ENCODE results near the gene DSG3.

DSG3 gene

GRCh38 chr18:31447530-31448191 is at the start of gene DSG3:
TSS of gene DSG3 (plus strand) at chr18:31447741. CDS start at chr18:31447878, 137 bp downstream.
- DNase-seq, result no peak

- DNase-seq, result no peak
These were observed 49.4 kb upstream of the DSG3 start for GRCh38 chr18:31398191-31398590.

GRCh38 chr18:31399306-31400032 is 48.1 kb upstream of the DSG3 start:
- DNase-seq, result no peak

- DNase-seq, result no peak
These were observed 46.1 kb upstream of the DSG3 start for GRCh38 chr18:31401156-31402025.

GRCh38 chr18:31402026-31402373 is 45.5 kb upstream of the DSG3 start:
- no peak for DNase-seq

GRCh38 chr18:31403409-31403808 is 44.1 kb upstream of the DSG3 start:
- DNase-seq, result no peak

- DNase-seq, result no peak
These were observed 39.9 kb upstream of the DSG3 start for GRCh38 chr18:31407649-31408048.

- DNase-seq, result no peak
These were observed 38.3 kb upstream of the DSG3 start for GRCh38 chr18:31409276-31409675.

GRCh38 chr18:31410716-31411483 is 36.6 kb upstream of the DSG3 start:
- DNase-seq, result no peak

- no peak for DNase-seq
These were observed 34.4 kb upstream of the DSG3 start for GRCh38 chr18:31413137-31413536.

- DNase-seq, result no peak
These were observed 29.7 kb upstream of the DSG3 start for GRCh38 chr18:31417850-31418249.

GRCh38 chr18:31419457-31419932 is 28.0 kb upstream of the DSG3 start:
- no peak for DNase-seq

GRCh38 chr18:31420032-31420431 is 27.5 kb upstream of the DSG3 start:
- DNase-seq, result no peak

- DNase-seq, result no peak
These were observed 27.0 kb upstream of the DSG3 start for GRCh38 chr18:31420524-31420923.

GRCh38 chr18:31424383-31424988 is 23.1 kb upstream of the DSG3 start:
- DNase-seq, result no peak

GRCh38 chr18:31426021-31426420 is 21.5 kb upstream of the DSG3 start:
- DNase-seq, result no peak

GRCh38 chr18:31426871-31427406 is 20.6 kb upstream of the DSG3 start:
- DNase-seq, result no peak

- no peak for DNase-seq
These were observed 19.3 kb upstream of the DSG3 start for GRCh38 chr18:31428211-31428610.

- DNase-seq, result no peak
These were observed 17.9 kb upstream of the DSG3 start for GRCh38 chr18:31429623-31430022.

- no peak for DNase-seq
These were observed 17.5 kb upstream of the DSG3 start for GRCh38 chr18:31430072-31430471.

- DNase-seq, result no peak
These were observed 17.0 kb upstream of the DSG3 start for GRCh38 chr18:31430554-31430953.

- no peak for DNase-seq
These were observed 15.2 kb upstream of the DSG3 start for GRCh38 chr18:31432316-31432715.
